ENCODE measurements around the gene TPMT. TPM values are rescaled to one million over a fixed set of nuclear protein-coding genes. Genes with fewer than 3 reads are reported as not detected.

Gene TPMT
- total RNA-seq, 1 experiment from 2014 or later = 10.5 TPM

GRCh38 chr6:18107061-18107460 lies 47.8 kb downstream of the TPMT start:
- Histone ChIP-seq H3K4me3 (no peak overlapping the region), H3K27me3 (ENCODE audit: insufficient read depth, low read depth) (no peaks in the 10 kb centered on the region), H3K4me2 (no peak overlapping the region), H3K36me3 (ENCODE audit: low read depth) (no peaks in the 10 kb centered on the region), H3K27ac (no peak overlapping the region), H2AFZ (no peak overlapping the region), H3K9me2 (ENCODE audit: insufficient read depth) (no peaks in the 10 kb centered on the region), H4K20me1 (ENCODE audit: insufficient read depth) (no peaks in the 10 kb centered on the region), H3K4me1 (replicated peaks; ENCODE audit: insufficient read depth) (no peaks in the 10 kb centered on the region), H3K9me3 (ENCODE audit: insufficient read depth, low read depth) (no peaks in the 10 kb centered on the region), H3F3A (ENCODE audit: insufficient read depth, low read depth) (no peaks in the 10 kb centered on the region), H3K79me2 (ENCODE audit: low read depth) (no peaks in the 10 kb centered on the region)
- TF ChIP-seq EZH2 (IDR thresholded peaks at IDR 0.05; ENCODE audit: low read depth) (no peak), CTCF (conservative IDR thresholded peaks at IDR 0.05) (no peak)
- POLR2A ChIA-PET (ENCODE audit: unreplicated experiment) = no interaction called here
- intact Hi-C loops (cut with micrococcal nuclease; ENCODE audit: unreplicated experiment) = no loop called here
- no peak for DNase-seq
- CTCF ChIA-PET = no interaction called here
- no TSS peak for BruUV-seq (replicated peaks)

- Histone ChIP-seq H3K27me3 (ENCODE audit: insufficient read depth, low read depth) (no peaks in the 10 kb centered on the region), H3K27ac (no peak overlapping the region), H2AFZ (no peak overlapping the region), H3F3A (ENCODE audit: insufficient read depth, low read depth) (no peaks in the 10 kb centered on the region), H3K9me2 (ENCODE audit: insufficient read depth) (no peaks in the 10 kb centered on the region), H4K20me1 (ENCODE audit: insufficient read depth) (no peaks in the 10 kb centered on the region), H3K4me2 (no peak overlapping the region), H3K4me3 (no peak overlapping the region), H3K9me3 (ENCODE audit: insufficient read depth, low read depth) (no peaks in the 10 kb centered on the region), H3K36me3 (ENCODE audit: low read depth) (no peaks in the 10 kb centered on the region), H3K79me2 (ENCODE audit: low read depth) (no peaks in the 10 kb centered on the region), H3K4me1 (replicated peaks; ENCODE audit: insufficient read depth) (peaks cover 5% of the 10 kb centered on the region; the same call in 1 of the 2 replicates)
- ChIA-PET POLR2A (ENCODE audit: unreplicated experiment) (no interaction called here), CTCF (no interaction called here)
- no peak for DNase-seq
- intact Hi-C loops (cut with micrococcal nuclease; ENCODE audit: unreplicated experiment) = no loop called here
- BruUV-seq (replicated peaks) = no TSS peak
- no peak for TF ChIP-seq EZH2 (IDR thresholded peaks at IDR 0.05; ENCODE audit: low read depth)
- no peak for TF ChIP-seq CTCF (conservative IDR thresholded peaks at IDR 0.05)
Observed at GRCh38 chr6:18102783-18103509, 51.9 kb downstream of the TPMT start.

- Histone ChIP-seq H3K9me2 (ENCODE audit: insufficient read depth) (no peaks in the 10 kb centered on the region), H3K36me3 (ENCODE audit: low read depth) (no peaks in the 10 kb centered on the region), H3K27me3 (ENCODE audit: insufficient read depth, low read depth) (no peaks in the 10 kb centered on the region), H3K9me3 (ENCODE audit: insufficient read depth, low read depth) (no peaks in the 10 kb centered on the region), H2AFZ (no peak overlapping the region), H3K27ac (no peak overlapping the region), H4K20me1 (ENCODE audit: insufficient read depth) (no peaks in the 10 kb centered on the region), H3K4me2 (no peak overlapping the region), H3K4me1 (replicated peaks; ENCODE audit: insufficient read depth) (peaks cover 5% of the 10 kb centered on the region; the same call in 1 of the 2 replicates), H3F3A (ENCODE audit: insufficient read depth, low read depth) (no peaks in the 10 kb centered on the region), H3K4me3 (no peak overlapping the region), H3K79me2 (ENCODE audit: low read depth) (no peaks in the 10 kb centered on the region)
- CTCF ChIA-PET = no interaction called here
- no peak for TF ChIP-seq EZH2 (IDR thresholded peaks at IDR 0.05; ENCODE audit: low read depth)
- TF ChIP-seq CTCF (conservative IDR thresholded peaks at IDR 0.05) = no peak
- no peak for DNase-seq
- no TSS peak for BruUV-seq (replicated peaks)
- POLR2A ChIA-PET (ENCODE audit: unreplicated experiment) = interaction anchor here (0.7 kb wide), 1 partner anchor 1719 kb away, joined by 5 read pairs; no protein-coding TSS in a partner anchor
- intact Hi-C loops (cut with micrococcal nuclease; ENCODE audit: unreplicated experiment) = no loop called here
Observed at GRCh38 chr6:18101873-18102272, 53.0 kb downstream of the TPMT start.

Measured in PC-9 (cell line).